GM23248 (cell line): ENCODE data around the gene SLC13A2.

Source experiments
- EZH2 ChIP-seq: fragments of 200-600 bp; sonication (generic); IDR thresholded peaks from 2 replicates; pipeline ENCODE4 v1.6.1; 2018; ENCODE audit warnings: antibody characterized with exemption, mild to moderate bottlenecking; ENCODE audit not compliant: insufficient read depth, poor library complexity, severe bottlenecking
- EZH2phosphoT487 ChIP-seq: fragments of 200-600 bp; sonication (generic); IDR thresholded peaks from 2 replicates; pipeline ENCODE4 v1.6.1; 2018; ENCODE audit warnings: antibody characterized with exemption, moderate library complexity, mild to moderate bottlenecking, low read depth; ENCODE audit not compliant: insufficient read depth

- TF ChIP-seq EZH2: no peak
- no peak for TF ChIP-seq EZH2phosphoT487
These were observed 63.2 kb downstream of the SLC13A2 start for GRCh38 chr17:28536532-28537218.
